Measurements from ENCODE around the gene ABCC1.

The ABCC1 gene

GRCh38 chr16:16051132-16051531, 101.7 kb downstream of the ABCC1 start:
- Histone ChIP-seq H3K27ac (ENCODE audit: insufficient read depth in 1 of 2, low read depth in 1 of 2, low read length in 2 of 2, poor library complexity in 1 of 2, severe bottlenecking in 2 of 2) (no peak overlapping the region), H3K27me3 (replicated peaks in 2 of 5; ENCODE audit: control insufficient read depth in 4 of 5, insufficient read depth in 5 of 5, low read length in 4 of 5) (no peaks in the 10 kb centered on the region), H3K36me3 (ENCODE audit: control insufficient read depth in 4 of 4, insufficient read depth in 4 of 4, low read length in 3 of 4) (peaks cover 13 to 89% (median 58%) of the 10 kb centered on the region in 4 experiments), H3K9me3 (ENCODE audit: control extremely low read depth in 1 of 5, control insufficient read depth in 4 of 5, insufficient read depth in 2 of 5, low read depth in 1 of 5, low read length in 4 of 5) (no peaks in the 10 kb centered on the region), H3K4me1 (ENCODE audit: control extremely low read depth in 1 of 4, control insufficient read depth in 4 of 4, insufficient read depth in 4 of 4, low read length in 3 of 4) (no peaks in the 10 kb centered on the region), H3K4me3 (ENCODE audit: control insufficient read depth in 1 of 7, extremely low read depth in 1 of 7, insufficient read depth in 4 of 7, low read depth in 2 of 7, low read length in 6 of 7) (no peak overlapping the region)
- WGBS (ENCODE audit: insufficient coverage), result 95% methylated on average over 2 of the region's 4 CpGs
- DNase-seq, result no peak
- ChIA-PET CTCF (interaction anchor here (0.6 to 2.4 kb wide), 6 partner anchors 9 to 49 kb away, joined by 3 to 7 read pairs (median 4); no protein-coding TSS in a partner anchor), POLR2A (interaction anchor here (0.6 kb wide), 1 partner anchor 50 kb away, joined by 11 read pairs; no protein-coding TSS in a partner anchor)

DNA sequence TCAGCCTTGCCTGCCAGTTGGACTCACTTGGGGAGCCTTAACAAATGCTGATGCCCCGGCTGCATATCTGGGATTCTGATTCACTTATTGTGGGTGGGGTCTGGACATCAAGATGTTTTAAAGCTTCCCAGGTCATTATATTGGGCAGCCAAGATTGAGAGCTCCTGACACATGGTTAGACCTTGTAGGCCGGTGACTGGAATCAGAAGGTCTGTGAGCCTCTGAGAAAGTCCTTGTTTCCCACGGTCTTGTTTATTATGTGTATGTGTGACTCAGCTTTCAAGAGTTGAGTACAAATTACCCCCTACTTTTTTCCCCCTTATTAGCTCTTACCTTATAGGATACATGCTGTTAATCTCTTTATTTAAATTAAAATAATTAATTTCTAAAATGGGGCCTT, 103.5 kb downstream of the ABCC1 start:
- WGBS (ENCODE audit: insufficient coverage), result 100% methylated on average over 2 of the region's 3 CpGs
- H3K36me3 ChIP-seq (ENCODE audit: control insufficient read depth in 4 of 4, insufficient read depth in 4 of 4, low read length in 3 of 4), result peaks cover 18 to 86% (median 58%) of the 10 kb centered on the region in 4 experiments
- no peak overlapping the region for H3K27ac ChIP-seq (ENCODE audit: insufficient read depth in 1 of 2, low read depth in 1 of 2, low read length in 2 of 2, poor library complexity in 1 of 2, severe bottlenecking in 2 of 2)
- H3K4me1 ChIP-seq (ENCODE audit: control extremely low read depth in 1 of 4, control insufficient read depth in 4 of 4, insufficient read depth in 4 of 4, low read length in 3 of 4), result peaks cover 0 to 1% (median 0%) of the 10 kb centered on the region in 4 experiments
- H3K9me3 ChIP-seq (ENCODE audit: control extremely low read depth in 1 of 5, control insufficient read depth in 4 of 5, insufficient read depth in 2 of 5, low read depth in 1 of 5, low read length in 4 of 5), result no peaks in the 10 kb centered on the region
- no peaks in the 10 kb centered on the region for H3K27me3 ChIP-seq (replicated peaks in 2 of 5; ENCODE audit: control insufficient read depth in 4 of 5, insufficient read depth in 5 of 5, low read length in 4 of 5)
- H3K4me3 ChIP-seq (ENCODE audit: control insufficient read depth in 1 of 7, extremely low read depth in 1 of 7, insufficient read depth in 4 of 7, low read depth in 2 of 7, low read length in 6 of 7), result no peak overlapping the region
- ChIA-PET CTCF (interaction anchor here (0.6 to 11.9 kb wide), 9 partner anchors 9 to 74 kb away, joined by 3 to 159 read pairs (median 4); no protein-coding TSS in a partner anchor), POLR2A (no interaction called here)
- DNase-seq, result no peak

DNA sequence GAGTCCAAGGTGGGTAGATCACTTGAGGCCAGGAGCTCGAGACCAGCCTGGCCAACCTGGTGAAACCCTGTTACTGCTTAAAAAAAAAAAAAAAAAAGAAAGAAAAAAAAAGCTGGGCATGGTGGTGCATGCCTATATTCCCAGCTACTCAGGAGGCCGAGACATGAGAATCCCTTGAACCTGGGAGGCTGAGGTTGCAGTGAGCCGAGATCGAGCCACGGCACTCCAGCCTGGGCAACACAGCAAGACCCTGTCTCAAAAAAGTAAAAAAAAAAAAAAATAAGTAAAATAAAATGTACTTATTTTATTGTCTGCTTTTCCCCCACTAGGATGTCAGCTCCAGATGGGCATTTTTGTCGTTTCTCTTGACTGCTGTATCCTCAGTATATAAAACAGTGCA, 107.7 kb downstream of the ABCC1 start:
- H3K27ac ChIP-seq (ENCODE audit: insufficient read depth in 1 of 2, low read depth in 1 of 2, low read length in 2 of 2, poor library complexity in 1 of 2, severe bottlenecking in 2 of 2), result no peak overlapping the region
- no peaks in the 10 kb centered on the region for H3K27me3 ChIP-seq (replicated peaks in 2 of 5; ENCODE audit: control insufficient read depth in 4 of 5, insufficient read depth in 5 of 5, low read length in 4 of 5)
- DNase-seq, result no peak
- no CpG with 5 or more reads among the region's 6 CpGs for WGBS (ENCODE audit: insufficient coverage)
- CTCF ChIA-PET, result interaction anchor here (0.7 to 11.9 kb wide), 8 partner anchors 13 to 183 kb away, joined by 3 to 159 read pairs (median 4); no protein-coding TSS in a partner anchor
- POLR2A ChIA-PET, result no interaction called here
- peaks cover 17 to 74% (median 53%) of the 10 kb centered on the region in 4 experiments for H3K36me3 ChIP-seq (ENCODE audit: control insufficient read depth in 4 of 4, insufficient read depth in 4 of 4, low read length in 3 of 4)
- H3K9me3 ChIP-seq (ENCODE audit: control extremely low read depth in 1 of 5, control insufficient read depth in 4 of 5, insufficient read depth in 2 of 5, low read depth in 1 of 5, low read length in 4 of 5), result no peaks in the 10 kb centered on the region
- H3K4me1 ChIP-seq (ENCODE audit: control extremely low read depth in 1 of 4, control insufficient read depth in 4 of 4, insufficient read depth in 4 of 4, low read length in 3 of 4), result peaks cover 0 to 19% (median 17%) of the 10 kb centered on the region in 4 experiments
- H3K4me3 ChIP-seq (ENCODE audit: control insufficient read depth in 1 of 7, extremely low read depth in 1 of 7, insufficient read depth in 4 of 7, low read depth in 2 of 7, low read length in 6 of 7), result no peak overlapping the region

DNA sequence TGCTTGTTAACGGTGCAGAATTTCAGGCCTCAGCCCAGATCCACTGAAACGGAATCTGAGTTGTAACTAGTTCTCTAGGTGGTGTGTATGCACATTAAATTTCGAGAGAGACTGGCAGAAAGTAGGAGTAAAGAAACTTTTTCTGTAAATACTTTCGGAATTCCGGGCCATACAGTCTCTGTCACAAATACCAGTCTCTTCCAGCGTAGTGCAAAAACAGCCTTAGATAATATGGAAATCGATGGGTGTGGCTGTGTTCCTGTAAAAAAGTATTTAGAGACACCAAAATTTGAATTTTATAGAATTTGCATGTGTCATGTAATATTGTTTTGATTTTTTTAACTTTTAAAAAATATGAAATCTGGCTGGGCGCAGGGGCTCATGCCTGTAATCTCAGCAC, 109.7 kb downstream of the ABCC1 start:
- POLR2A ChIA-PET, result no interaction called here
- no peaks in the 10 kb centered on the region for H3K9me3 ChIP-seq (ENCODE audit: control extremely low read depth in 1 of 5, control insufficient read depth in 4 of 5, insufficient read depth in 2 of 5, low read depth in 1 of 5, low read length in 4 of 5)
- peaks cover 10 to 39% (median 37%) of the 10 kb centered on the region in 4 experiments for H3K4me1 ChIP-seq (ENCODE audit: control extremely low read depth in 1 of 4, control insufficient read depth in 4 of 4, insufficient read depth in 4 of 4, low read length in 3 of 4)
- DNase-seq, result no peak
- WGBS (ENCODE audit: insufficient coverage), result 92% methylated on average over 8 of the region's 8 CpGs
- CTCF ChIA-PET, result interaction anchor here (1.1 to 11.9 kb wide), 5 partner anchors 15 to 65 kb away, joined by 3 to 159 read pairs (median 69); no protein-coding TSS in a partner anchor
- H3K36me3 ChIP-seq (ENCODE audit: control insufficient read depth in 4 of 4, insufficient read depth in 4 of 4, low read length in 3 of 4), result peaks cover 13 to 65% (median 48%) of the 10 kb centered on the region in 4 experiments
- no peak overlapping the region for H3K4me3 ChIP-seq (ENCODE audit: control insufficient read depth in 1 of 7, extremely low read depth in 1 of 7, insufficient read depth in 4 of 7, low read depth in 2 of 7, low read length in 6 of 7)
- H3K27me3 ChIP-seq (replicated peaks in 2 of 5; ENCODE audit: control insufficient read depth in 4 of 5, insufficient read depth in 5 of 5, low read length in 4 of 5), result no peaks in the 10 kb centered on the region
- no peak overlapping the region for H3K27ac ChIP-seq (ENCODE audit: insufficient read depth in 1 of 2, low read depth in 1 of 2, low read length in 2 of 2, poor library complexity in 1 of 2, severe bottlenecking in 2 of 2)

DNA sequence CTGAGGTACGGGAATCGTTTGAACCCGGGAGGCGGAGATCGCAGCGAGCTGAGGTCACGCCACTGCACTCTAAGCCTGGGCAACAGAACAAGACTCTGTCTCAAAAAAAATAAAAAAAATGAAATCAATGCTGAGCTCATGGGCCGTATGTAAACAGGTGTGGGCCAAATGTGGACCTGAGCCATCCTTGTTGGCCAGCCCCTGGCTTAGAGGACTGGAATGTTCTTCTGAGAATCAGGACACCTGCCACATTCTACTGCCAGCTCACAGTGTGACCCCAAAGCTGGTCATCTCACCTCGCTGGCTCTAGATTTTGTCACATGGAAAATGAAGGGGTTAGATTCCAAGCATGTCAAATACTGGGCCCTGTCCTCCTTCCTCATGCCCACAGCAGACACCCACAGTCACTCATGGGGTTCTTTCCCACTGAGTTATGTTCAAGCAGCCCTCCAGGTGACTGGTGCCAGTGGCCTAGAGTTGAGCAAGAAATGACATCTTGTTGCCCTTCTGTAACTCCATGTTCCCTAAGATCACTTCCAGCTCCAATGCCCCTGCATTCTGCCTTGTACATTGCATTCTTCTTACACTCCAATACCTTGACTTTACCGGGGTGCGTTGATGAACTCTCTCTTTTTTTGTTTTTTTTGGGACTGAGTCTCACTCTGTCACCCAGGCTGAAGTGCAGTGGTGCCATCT, 110.6 kb downstream of the ABCC1 start:
- POLR2A ChIA-PET, result interaction anchor here (0.8 kb wide), 1 partner anchor 61 kb away, joined by 3 read pairs; no protein-coding TSS in a partner anchor
- H3K4me3 ChIP-seq (ENCODE audit: control insufficient read depth in 1 of 7, extremely low read depth in 1 of 7, insufficient read depth in 4 of 7, low read depth in 2 of 7, low read length in 6 of 7), result no peak overlapping the region
- H3K27ac ChIP-seq (ENCODE audit: insufficient read depth in 1 of 2, low read depth in 1 of 2, low read length in 2 of 2, poor library complexity in 1 of 2, severe bottlenecking in 2 of 2), result peak overlapping the region in 1 of 2 experiments; percentile 49
- H3K27me3 ChIP-seq (replicated peaks in 2 of 5; ENCODE audit: control insufficient read depth in 4 of 5, insufficient read depth in 5 of 5, low read length in 4 of 5), result no peaks in the 10 kb centered on the region
- peaks cover 13 to 66% (median 48%) of the 10 kb centered on the region in 4 experiments for H3K36me3 ChIP-seq (ENCODE audit: control insufficient read depth in 4 of 4, insufficient read depth in 4 of 4, low read length in 3 of 4)
- H3K4me1 ChIP-seq (ENCODE audit: control extremely low read depth in 1 of 4, control insufficient read depth in 4 of 4, insufficient read depth in 4 of 4, low read length in 3 of 4), result peaks cover 10 to 47% (median 42%) of the 10 kb centered on the region in 4 experiments
- CTCF ChIA-PET, result interaction anchor here (0.6 to 11.9 kb wide), 11 partner anchors 16 to 163 kb away, joined by 3 to 159 read pairs (median 4); no protein-coding TSS in a partner anchor
- H3K9me3 ChIP-seq (ENCODE audit: control extremely low read depth in 1 of 5, control insufficient read depth in 4 of 5, insufficient read depth in 2 of 5, low read depth in 1 of 5, low read length in 4 of 5), result no peaks in the 10 kb centered on the region
- DNase-seq, result no peak
- 92% methylated on average over 10 of the region's 11 CpGs for WGBS (ENCODE audit: insufficient coverage)

GRCh38 chr16:16062023-16062937, 112.9 kb downstream of the ABCC1 start:
- DNase-seq, result peak; percentile 98 to 100 (median 99)
- H3K36me3 ChIP-seq (ENCODE audit: control insufficient read depth in 4 of 4, insufficient read depth in 4 of 4, low read length in 3 of 4), result peaks cover 7 to 61% (median 41%) of the 10 kb centered on the region in 4 experiments
- H3K9me3 ChIP-seq (ENCODE audit: control extremely low read depth in 1 of 5, control insufficient read depth in 4 of 5, insufficient read depth in 2 of 5, low read depth in 1 of 5, low read length in 4 of 5), result no peaks in the 10 kb centered on the region
- peaks cover 10 to 54% (median 45%) of the 10 kb centered on the region in 4 experiments for H3K4me1 ChIP-seq (ENCODE audit: control extremely low read depth in 1 of 4, control insufficient read depth in 4 of 4, insufficient read depth in 4 of 4, low read length in 3 of 4)
- ChIA-PET POLR2A (interaction anchor here (0.6 to 3.2 kb wide), 14 partner anchors 13 to 296 kb away, joined by 3 to 27 read pairs (median 4); partner anchors contain the start of gene CEP20), CTCF (interaction anchor here (0.6 to 11.9 kb wide), 20 partner anchors 9 to 284 kb away, joined by 3 to 159 read pairs (median 6); no protein-coding TSS in a partner anchor)
- peak overlapping the region in 2 of 7 experiments; percentile 18 to 26 for H3K4me3 ChIP-seq (ENCODE audit: control insufficient read depth in 1 of 7, extremely low read depth in 1 of 7, insufficient read depth in 4 of 7, low read depth in 2 of 7, low read length in 6 of 7)
- 25% methylated on average over 11 of the region's 16 CpGs for WGBS (ENCODE audit: insufficient coverage)
- H3K27ac ChIP-seq (ENCODE audit: insufficient read depth in 1 of 2, low read depth in 1 of 2, low read length in 2 of 2, poor library complexity in 1 of 2, severe bottlenecking in 2 of 2), result peak overlapping the region; percentile 80 to 90
- no peaks in the 10 kb centered on the region for H3K27me3 ChIP-seq (replicated peaks in 2 of 5; ENCODE audit: control insufficient read depth in 4 of 5, insufficient read depth in 5 of 5, low read length in 4 of 5)

All from common myeloid progenitor, CD34-positive (primary cell).